Breast epithelium (tissue), 4 donors: ENCODE results near the gene GPC6. TPM values are rescaled to one million over a fixed set of nuclear protein-coding genes. Genes with fewer than 3 reads are reported as not detected.

Experiments used
- DNase-seq, 2 donors: peaks; one replicate each; pipeline ENCODE4 v3.0.0-alpha.2; 2019; ENCODE audit warnings: low spot score in 2 of 2
- H3K27ac ChIP-seq, 2 donors: fragments of 200-600 bp; sonication (generic) in 1 of 2; one replicate each; pipeline ENCODE4 v1.5.1; 2016 to 2019; ENCODE audit warnings: mild to moderate bottlenecking in 1 of 2
- H3K27me3 ChIP-seq, 2 donors: fragments of 200-600 bp; sonication (generic) in 1 of 2; one replicate each; pipeline versions ENCODE4 v1.5.1 to v1.6.0; 2017 to 2019; ENCODE audit warnings: control low read depth in 1 of 2, mild to moderate bottlenecking in 1 of 2
- H3K36me3 ChIP-seq: fragments of 200-600 bp; one replicate; pipeline ENCODE4 v1.5.1; 2019
- H3K4me1 ChIP-seq, 2 donors: fragments of 200-600 bp; sonication (generic); one replicate each; pipeline ENCODE4 v1.5.1; 2016 to 2019; ENCODE audit warnings: control low read depth in 1 of 2
- H3K4me3 ChIP-seq, 3 donors: fragments of 200-600 bp; sonication (generic); 1 replicate in 2 of 3; 2 replicates in 1 of 3; pipeline ENCODE4 v1.5.1; 2016 to 2019; ENCODE audit warnings: mild to moderate bottlenecking in 3 of 3, moderate library complexity in 2 of 3
- H3K9me3 ChIP-seq, 2 donors: fragments of 200-600 bp; sonication (generic) in 1 of 2; one replicate each; pipeline ENCODE4 v1.5.1; 2016 to 2019; ENCODE audit warnings: control low read depth in 1 of 2
- CTCF ChIP-seq, 3 donors: fragments of 450-650 bp; IDR thresholded peaks; one replicate each; pipeline ENCODE4 v1.5.1; 2016 to 2017; ENCODE audit warnings: antibody characterized with exemption in 3 of 3, mild to moderate bottlenecking in 3 of 3, moderate library complexity in 3 of 3
- POLR2A ChIP-seq: fragments of 450-650 bp; IDR thresholded peaks from one replicate; pipeline ENCODE4 v1.6.1; 2016; ENCODE audit warnings: antibody characterized with exemption, mild to moderate bottlenecking, moderate library complexity
- POLR2AphosphoS5 ChIP-seq, 3 donors: sonication (generic); formaldehyde crosslinking; IDR thresholded peaks; one replicate each; pipeline ENCODE4 v1.6.1; 2017; ENCODE audit warnings: antibody characterized with exemption in 3 of 3
- intact Hi-C: fragments of 100-400 bp; cut with DNase I; formaldehyde crosslinking; loops from one replicate; pipeline ENCODE4 v1.15.1; 2023; ENCODE audit warnings: low total_unique reads
- total RNA-seq, 3 donors: library from RNA; depleted of rRNA; stranded (reverse); fragments of >200 nt; gene quantifications; one replicate each; pipeline ENCODE4 v1.1.0, GENCODE V29; 2016

Gene GPC6
- total RNA-seq, 3 donors from 2014 or later = 3.5 to 44.0 (median 4.9) TPM

GRCh38 chr13:94311893-94312292 is 1085.3 kb downstream of the GPC6 start:
- no peak overlapping the region for H3K4me3 ChIP-seq
- no peak for TF ChIP-seq POLR2AphosphoS5 (IDR thresholded peaks at IDR 0.05)
- no peak for TF ChIP-seq CTCF (IDR thresholded peaks at IDR 0.05)
- TF ChIP-seq POLR2A = no peak
- no peak for DNase-seq
- H3K27ac ChIP-seq = no peak overlapping the region
- no peaks in the 10 kb centered on the region for H3K36me3 ChIP-seq
- H3K4me1 ChIP-seq = no peaks in the 10 kb centered on the region
- no peaks in the 10 kb centered on the region for H3K27me3 ChIP-seq
- intact Hi-C loops = no loop called here
- no peaks in the 10 kb centered on the region for H3K9me3 ChIP-seq

GRCh38 chr13:94312511-94313216 is 1086.1 kb downstream of the GPC6 start:
- Histone ChIP-seq H3K36me3 (no peaks in the 10 kb centered on the region), H3K27ac (no peak overlapping the region), H3K4me1 (no peaks in the 10 kb centered on the region), H3K4me3 (no peak overlapping the region), H3K9me3 (no peaks in the 10 kb centered on the region), H3K27me3 (no peaks in the 10 kb centered on the region)
- intact Hi-C loops = no loop called here
- no peak for DNase-seq
- TF ChIP-seq POLR2A (no peak), CTCF (IDR thresholded peaks at IDR 0.05) (no peak), POLR2AphosphoS5 (IDR thresholded peaks at IDR 0.05) (no peak)

GRCh38 chr13:94313321-94313910 is 1086.8 kb downstream of the GPC6 start:
- intact Hi-C loops = no loop called here
- Histone ChIP-seq H3K9me3 (no peaks in the 10 kb centered on the region), H3K27me3 (no peaks in the 10 kb centered on the region), H3K4me1 (no peaks in the 10 kb centered on the region), H3K4me3 (no peak overlapping the region), H3K36me3 (no peaks in the 10 kb centered on the region), H3K27ac (no peak overlapping the region)
- no peak for TF ChIP-seq POLR2A
- TF ChIP-seq POLR2AphosphoS5 (IDR thresholded peaks at IDR 0.05) = no peak
- TF ChIP-seq CTCF (IDR thresholded peaks at IDR 0.05) = no peak
- no peak for DNase-seq

GRCh38 chr13:94313926-94314325 is 1087.3 kb downstream of the GPC6 start:
- H3K9me3 ChIP-seq = no peaks in the 10 kb centered on the region
- intact Hi-C loops = no loop called here
- no peak overlapping the region for H3K27ac ChIP-seq
- no peaks in the 10 kb centered on the region for H3K4me1 ChIP-seq
- no peak for DNase-seq
- TF ChIP-seq POLR2A = no peak
- no peak for TF ChIP-seq CTCF (IDR thresholded peaks at IDR 0.05)
- TF ChIP-seq POLR2AphosphoS5 (IDR thresholded peaks at IDR 0.05) = no peak
- H3K36me3 ChIP-seq = no peaks in the 10 kb centered on the region
- no peak overlapping the region for H3K4me3 ChIP-seq
- no peaks in the 10 kb centered on the region for H3K27me3 ChIP-seq

GRCh38 chr13:94315188-94315587 is 1088.6 kb downstream of the GPC6 start:
- TF ChIP-seq POLR2AphosphoS5 (IDR thresholded peaks at IDR 0.05) = no peak
- no peak for TF ChIP-seq POLR2A
- no peak for TF ChIP-seq CTCF (IDR thresholded peaks at IDR 0.05)
- H3K27ac ChIP-seq = no peak overlapping the region
- H3K9me3 ChIP-seq = no peaks in the 10 kb centered on the region
- intact Hi-C loops = loop anchor here (5.0 kb wide), 1 partner anchor 577 kb away; no protein-coding TSS in a partner anchor
- H3K4me3 ChIP-seq = no peak overlapping the region
- DNase-seq = no peak
- H3K4me1 ChIP-seq = no peaks in the 10 kb centered on the region
- no peaks in the 10 kb centered on the region for H3K36me3 ChIP-seq
- no peaks in the 10 kb centered on the region for H3K27me3 ChIP-seq
